Amniotic epithelial cell (primary cell): Measurements from ENCODE around the gene ZAP70.
A peak's percentile ranks its signal among the peaks of the same experiment; 100 is the strongest.
"Not testable (repeated sequence)": the region's sequence is repeated elsewhere in the genome, so short reads cannot be mapped to it uniquely, and the experiment has no call there.

Experiments
- DNase-seq: peaks from one replicate; pipeline ENCODE4 v3.0.0-alpha.2; 2010; ENCODE audit warnings: low read depth

The ZAP70 gene

DNA sequence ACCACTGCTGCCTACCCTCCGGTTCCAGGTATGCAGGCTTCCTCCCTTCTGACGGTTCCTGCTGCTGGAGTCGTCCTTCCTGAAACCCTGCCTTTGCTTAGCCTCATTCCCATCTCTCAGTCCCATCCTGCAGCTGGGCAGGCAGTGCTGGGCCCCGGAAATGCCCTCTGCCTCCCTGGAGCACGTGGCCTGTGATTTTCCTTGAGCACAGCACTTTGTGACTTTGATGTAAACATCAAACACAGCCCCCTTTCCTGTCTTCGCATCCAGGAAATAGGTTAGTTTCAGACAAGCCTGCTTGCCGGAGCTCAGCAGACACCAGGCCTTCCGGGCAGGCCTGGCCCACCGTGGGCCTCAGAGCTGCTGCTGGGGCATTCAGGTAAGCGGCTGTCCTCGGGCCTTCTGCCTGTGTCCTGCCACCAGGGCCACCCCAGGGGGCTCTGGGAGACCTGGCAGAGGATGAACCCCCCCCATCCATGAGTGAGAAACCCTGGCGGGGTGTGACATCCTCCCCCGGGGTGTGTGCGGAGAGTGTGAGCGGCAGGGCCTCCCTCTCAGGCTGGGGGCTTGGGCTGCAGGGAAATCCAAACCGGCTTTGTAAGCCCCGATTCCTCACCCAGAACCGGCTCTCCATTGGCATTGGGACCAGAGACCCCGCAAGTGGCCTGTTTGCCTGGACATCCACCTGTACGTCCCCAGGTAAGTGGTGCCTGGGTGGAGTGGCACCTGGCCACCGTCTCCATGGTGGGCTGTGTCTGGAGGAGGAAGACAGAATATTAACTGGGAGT, at the start of gene ZAP70:
Gene ZAP70 (plus strand): TSS at position 281 of the 788 bp plus-strand sequence. CDS start 10,461 bp downstream, outside the sequence.
- no peak for DNase-seq

DNA sequence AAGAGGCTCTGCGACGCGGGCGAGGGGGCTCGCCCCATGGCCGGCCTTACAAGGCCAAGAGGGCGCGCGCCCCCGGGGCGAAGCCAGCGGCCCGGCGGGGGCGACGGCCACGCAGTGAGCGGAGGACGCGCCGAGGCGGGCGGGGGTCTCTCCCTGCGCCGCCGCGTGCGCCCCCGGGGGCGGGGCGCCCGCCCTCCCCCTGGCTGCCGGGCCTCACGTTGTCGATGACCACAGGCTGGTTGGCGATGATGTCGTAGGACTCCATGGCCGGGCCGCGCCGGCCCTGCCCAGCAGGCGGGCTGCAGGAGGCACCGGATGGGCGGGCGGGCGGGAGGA, 49.8 kb upstream of the ZAP70 start:
- DNase-seq: no peak

DNA sequence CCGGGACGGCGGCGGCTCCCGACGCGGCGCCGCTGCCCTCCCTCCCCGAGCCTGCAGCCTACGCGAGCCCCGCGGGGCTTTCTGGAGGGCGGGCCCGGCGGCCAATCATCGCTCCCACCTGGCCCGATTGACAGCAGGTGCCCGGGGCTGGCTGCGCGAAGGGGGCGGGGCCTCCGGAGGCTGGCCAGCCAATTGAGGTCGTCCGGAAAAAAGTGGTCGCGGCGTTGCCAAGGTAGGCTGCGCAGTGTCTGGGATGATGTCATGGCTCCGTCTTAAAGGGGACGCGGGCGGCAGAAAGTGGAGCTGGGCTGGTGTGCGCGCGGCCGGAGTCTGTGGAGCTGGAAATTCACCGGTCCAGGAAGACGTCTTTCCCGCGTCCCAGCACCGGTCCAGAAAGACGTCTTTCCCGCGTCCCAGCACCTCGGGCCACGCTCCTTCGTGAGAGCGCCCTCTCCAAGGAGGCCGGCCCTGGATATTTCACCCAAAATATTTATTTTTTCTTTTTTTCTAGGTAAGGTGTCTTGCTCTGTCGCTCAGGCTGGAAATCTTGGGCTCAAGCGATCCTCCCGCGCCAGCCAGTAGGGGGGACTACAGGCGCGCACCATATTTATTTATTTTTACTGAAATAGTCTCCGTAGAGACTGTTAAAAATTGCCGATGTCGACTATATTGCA, 49.3 kb upstream of the ZAP70 start, which contains the start of gene ACTR1B:
Gene ACTR1B (minus strand): TSS at position 83 of the 674 bp plus-strand sequence. CDS start 154 bp downstream, outside the sequence.
- DNase-seq: peak; percentile 98

DNA sequence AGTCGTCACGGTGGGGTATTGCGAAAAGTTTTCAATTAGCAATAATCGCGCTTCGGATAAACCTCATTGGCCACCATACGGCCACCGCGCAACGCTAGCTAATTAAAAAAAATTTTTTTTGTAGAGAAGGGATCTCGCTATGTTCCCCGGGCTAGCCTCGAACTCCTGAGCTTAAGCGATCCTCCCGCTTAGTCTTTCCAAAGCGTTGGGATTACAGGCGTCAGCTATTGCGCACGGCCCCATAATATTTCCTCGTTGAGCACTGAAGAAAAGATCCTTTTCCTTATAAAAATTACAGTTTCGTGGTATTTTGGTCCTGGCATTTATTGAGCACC, 48.8 kb upstream of the ZAP70 start:
- DNase-seq: no peak

DNA sequence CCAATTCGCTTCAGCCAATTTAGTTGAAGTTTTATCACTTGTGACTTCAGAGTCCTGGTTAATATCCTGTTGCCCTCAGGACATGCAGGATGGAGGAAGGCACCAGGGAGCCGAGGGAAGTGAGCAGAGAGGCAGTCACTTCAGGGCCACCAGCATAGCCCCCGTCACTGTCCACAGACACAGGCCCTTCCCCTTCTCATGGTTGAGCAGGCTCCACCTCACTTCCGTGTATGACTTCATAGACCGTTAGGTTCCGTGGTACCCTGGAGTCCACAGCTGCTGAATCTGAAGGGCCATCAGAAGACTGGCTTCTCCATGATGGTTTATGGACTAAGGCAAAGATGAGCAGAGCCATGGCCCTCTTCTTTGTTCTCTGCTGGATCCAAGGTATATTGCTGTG, 43.9 kb upstream of the ZAP70 start, which contains the start of gene C2orf92:
Gene C2orf92 (plus strand): TSS at position 266 of the 400 bp plus-strand sequence. CDS start 76 bp downstream, at position 342.
- DNase-seq: no peak

DNA sequence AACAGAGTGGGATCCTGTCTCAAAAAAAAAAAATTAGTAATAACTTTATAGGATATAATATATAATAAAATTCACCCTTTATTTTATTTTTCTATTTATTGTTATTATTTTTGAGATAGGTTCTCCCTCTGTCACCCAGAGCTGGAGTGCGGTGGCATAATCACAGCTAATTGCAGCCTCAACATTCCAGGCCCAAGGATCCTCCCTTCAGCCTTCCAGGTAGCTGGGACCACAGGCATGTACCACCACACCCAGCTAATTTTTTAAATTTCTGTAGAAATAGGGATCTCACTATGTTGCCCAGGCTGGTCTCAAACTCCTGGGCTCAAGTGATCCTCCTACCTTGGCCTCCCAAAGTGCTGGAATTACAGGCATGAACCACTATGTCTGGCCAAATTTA, 42.9 kb upstream of the ZAP70 start:
- no peak for DNase-seq

DNA sequence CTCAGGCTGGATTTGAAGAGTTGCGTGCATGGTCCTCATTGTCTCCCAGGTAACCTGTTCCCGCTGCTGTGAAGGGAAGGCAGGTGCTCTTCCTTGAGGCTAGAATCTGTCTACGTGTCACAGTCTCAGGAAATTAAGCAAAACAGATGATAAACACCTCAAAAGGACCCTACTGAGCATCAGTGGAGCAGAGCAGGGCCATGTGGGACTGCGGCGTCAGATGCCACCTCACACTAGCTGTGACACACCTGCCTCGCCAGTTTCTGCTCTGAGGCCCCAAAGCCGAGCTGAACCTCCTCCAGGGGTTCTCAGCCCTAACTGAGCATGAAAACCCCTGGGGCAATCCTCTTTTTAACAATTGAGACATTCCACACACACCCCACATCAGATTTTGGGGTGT, 41.9 kb upstream of the ZAP70 start:
- no peak for DNase-seq

DNA sequence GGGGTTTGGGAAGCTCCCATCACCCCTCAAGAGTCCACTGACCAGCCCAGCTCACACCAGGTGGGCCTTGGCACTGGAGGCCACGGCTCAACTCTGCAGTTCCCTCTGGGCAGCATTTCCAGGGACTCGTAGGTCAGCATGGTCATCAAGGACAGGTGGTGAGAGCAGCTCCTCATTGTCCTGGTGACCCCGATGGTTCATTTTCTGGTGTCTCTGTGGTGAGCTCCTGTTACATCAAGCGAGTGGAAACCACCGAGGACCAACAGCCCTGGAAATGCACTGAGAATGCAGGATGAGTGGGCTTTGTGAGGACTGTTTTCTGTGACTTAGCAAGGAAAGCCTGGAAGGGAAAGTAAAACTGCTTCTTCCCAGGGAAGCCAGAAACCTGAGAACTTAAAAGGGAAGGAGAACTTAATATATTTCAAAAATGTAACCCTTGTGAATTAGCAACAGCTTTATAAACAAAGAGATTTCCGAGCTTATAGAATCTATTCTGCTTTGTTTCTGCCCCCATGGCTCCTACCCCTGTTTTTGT, 40.7 kb upstream of the ZAP70 start:
- not testable (repeated sequence) for DNase-seq

DNA sequence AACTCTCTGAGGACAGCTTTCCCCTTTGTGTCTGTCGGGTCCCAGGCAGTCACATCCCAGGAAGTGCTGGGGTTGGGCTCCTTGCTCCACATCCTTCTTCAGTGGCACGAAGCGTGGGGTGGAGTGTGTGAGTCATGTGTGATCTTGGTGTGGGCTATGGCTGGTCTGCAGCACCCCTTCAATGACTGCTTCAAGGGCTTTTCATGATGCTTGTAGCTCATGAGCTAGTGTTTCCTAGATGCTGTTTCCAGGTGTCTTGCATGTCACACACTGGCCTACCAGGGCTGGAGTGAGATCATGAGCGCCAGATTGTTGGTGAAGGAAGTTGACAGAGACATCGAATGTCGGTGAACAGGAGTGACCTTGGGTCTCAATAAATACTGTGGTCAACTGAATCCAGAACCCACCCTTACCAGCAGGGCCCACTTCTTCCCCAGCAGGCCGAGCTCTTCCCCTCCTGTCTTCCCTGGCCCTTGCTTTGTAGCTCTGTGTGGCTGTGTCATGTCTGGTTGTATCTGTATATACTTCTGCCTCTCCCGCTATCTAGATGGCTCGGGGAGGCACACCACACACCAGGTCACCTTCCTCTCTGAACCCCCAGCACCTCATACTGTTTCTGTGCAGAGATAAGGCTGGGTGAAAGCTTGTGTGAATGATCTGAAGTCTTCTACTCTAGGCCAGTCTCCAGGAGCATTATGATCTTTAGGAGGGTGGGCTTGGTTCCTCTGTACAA, 40.0 kb upstream of the ZAP70 start:
- DNase-seq: no peak

DNA sequence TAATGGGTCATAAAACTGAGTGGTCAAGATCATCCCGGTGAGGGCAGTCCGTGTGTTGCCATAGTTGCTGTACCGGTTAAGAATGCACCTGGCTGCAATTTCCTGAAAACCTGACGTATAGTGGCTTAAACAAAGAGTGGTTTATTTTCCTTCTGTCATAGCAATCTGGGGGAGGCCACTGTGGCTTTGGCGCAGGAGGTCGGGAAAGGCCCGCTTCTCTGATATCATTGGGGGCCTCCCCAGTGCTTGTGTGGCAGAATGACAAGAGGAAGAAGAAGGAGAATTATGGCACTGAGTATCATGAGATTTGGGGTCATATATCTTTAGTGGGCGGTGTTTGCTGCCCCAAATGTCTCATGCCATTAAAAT, 39.5 kb upstream of the ZAP70 start:
- DNase-seq: no peak

DNA sequence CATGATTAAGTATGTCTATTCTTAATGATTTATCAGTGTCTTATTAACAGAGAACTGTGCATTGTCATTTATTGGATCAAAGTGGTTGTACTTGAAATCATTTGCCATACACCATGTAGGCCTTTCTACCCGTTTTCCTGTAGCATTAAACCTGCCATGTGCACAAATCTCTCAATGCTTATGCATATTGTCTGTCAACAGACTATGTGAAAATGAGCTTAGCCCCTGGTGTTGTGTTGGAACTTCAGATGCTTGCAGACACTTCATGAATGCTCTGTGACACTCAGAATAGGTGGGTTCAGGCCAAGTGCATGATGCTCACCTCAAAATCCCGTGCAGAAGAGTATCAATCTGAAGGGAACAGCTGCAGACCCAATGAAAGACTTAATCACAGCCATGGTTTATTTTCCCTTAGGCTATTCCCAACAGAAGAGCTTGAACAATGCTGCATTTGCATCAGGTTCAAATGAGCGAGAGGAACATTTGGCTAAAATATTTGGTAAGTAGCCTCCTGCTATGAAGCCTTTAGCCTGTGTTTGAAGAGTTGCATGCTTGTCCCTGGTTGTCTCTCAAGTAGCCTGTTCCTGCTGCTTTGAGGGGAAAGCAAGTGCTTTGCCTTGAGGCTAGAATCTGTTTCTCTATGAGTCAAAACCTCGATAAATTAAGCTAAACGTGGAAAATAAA, 37.8 kb upstream of the ZAP70 start:
- no peak for DNase-seq

DNA sequence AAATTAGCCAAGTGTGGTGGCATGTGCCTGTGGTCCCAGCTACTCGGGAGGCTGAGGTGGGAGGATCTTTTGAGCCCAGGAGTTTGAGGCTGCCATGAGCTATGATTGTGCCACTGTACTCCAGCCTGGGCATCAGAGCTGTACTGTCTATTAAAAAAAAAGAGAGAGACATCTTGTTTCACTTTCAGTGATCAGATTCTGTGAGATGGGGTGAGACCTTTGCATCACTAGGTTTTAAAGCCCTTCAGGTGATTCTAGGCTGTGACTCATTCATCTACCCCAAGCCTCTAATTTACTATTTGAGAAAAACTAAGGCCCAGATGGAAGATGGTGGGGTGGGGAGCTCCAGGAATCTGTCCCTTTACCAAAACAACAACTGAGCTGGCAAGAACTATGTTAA, 36.8 kb upstream of the ZAP70 start:
- no peak for DNase-seq

DNA sequence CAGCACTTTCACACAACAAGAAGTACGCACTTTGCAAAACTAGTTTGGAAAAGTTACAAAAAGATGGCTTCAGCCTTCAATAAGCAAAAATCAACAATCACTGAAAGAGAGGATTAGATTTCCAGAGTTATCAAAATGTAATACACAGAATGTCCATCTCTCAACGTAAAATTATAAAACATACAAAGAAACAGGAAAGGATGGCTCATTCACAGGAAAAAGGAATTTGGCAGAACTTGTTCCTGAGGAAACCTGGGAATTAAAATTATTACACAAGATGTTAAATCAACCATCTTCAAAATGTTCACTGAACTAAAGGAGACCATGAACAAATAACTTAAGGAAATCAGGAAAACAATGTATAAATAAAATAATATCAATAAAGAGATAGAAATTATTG, 35.9 kb upstream of the ZAP70 start:
- no peak for DNase-seq

DNA sequence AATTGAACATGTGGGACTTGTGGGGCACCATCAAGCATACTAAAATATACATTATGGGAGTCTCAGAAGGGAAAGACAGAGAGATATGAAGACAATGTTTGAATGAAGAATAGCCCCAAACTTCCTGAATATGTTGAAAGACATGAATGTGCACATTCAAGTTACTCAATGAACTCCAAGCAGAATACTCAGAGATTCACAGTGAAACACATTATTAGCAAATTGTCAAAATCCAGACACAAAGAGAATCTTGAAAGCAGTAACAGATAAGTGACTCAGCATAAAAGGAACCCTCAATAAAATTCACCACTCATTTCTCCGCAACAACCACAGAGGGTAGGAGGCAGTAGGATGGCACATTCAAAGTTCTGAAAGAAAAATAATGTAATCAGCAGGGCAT, 35.1 kb upstream of the ZAP70 start:
- peak; percentile 25 for DNase-seq

DNA sequence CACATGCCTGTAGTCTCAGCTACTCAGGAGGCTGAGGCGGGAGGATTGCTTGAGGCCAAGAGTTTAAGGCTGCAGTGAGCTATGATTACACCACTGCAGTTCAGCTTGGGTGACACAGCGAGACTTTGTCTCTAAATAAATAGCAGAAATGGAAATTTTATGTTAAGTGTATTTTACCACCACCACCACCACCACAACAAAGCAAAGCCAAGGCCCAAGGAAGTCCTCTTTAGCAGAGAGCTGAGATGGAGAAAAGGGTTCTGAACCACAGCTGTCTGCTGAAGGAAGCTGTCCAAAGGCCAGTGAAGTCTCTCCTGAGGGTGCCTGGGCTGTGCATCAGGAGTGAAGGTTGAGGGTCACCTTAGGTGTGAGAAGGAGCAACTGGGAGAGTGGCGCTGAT, 26.1 kb upstream of the ZAP70 start:
- not testable (repeated sequence) for DNase-seq

DNA sequence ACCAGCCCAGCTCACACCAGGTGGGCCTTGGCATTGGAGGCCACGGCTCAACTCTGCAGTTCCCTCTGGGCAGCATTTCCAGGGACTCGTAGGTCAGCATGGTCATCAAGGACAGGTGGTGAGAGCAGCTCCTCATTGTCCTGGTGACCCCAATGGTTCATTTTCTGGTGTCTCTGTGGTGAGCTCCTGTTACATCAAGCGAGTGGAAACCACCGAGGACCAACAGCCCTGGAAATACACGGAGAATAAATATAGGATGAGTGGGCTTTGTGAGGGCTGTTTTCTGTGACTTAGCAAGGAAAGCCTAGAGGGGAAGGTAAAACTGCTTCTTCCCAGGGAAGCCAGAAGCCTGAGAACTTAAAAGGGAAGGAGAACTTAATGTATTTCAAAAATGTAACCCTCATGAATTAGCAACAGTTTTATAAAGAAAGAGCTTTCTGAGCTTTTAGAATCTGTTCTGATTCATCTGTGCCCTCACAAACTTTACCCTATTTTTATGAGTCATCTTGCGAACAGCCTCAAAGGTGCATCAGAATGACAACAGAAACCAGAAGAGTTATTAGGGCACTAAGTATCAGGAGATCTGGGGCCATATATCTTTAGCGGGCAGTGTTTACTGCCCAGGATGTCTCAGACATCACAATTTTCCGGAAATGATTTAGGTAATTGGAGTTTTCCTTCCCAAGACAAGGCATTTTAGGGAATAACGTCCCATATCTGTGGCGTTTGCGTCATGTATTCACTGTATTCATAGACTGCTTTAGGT, 25.1 kb upstream of the ZAP70 start:
- peak; percentile 24 for DNase-seq

DNA sequence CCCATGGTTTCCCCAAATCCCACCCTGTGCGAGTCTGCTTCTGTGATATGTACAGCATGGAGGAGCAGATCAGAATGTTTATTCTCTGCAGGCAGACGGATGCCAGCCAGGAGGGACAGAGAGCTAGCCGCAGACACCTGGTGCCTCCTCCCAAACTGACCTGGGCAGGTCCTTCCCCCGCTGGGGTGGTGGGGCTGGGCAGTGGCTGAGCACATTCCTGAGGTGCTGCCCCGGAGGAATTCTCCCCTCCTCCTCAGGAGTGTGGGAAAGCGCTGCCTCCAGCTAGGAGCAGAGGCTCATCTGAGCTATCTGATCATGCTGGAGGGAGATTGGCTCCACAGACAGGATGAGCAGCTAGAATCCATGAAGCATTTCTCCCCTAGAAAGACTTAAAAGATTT, 22.2 kb upstream of the ZAP70 start:
- DNase-seq: no peak

DNA sequence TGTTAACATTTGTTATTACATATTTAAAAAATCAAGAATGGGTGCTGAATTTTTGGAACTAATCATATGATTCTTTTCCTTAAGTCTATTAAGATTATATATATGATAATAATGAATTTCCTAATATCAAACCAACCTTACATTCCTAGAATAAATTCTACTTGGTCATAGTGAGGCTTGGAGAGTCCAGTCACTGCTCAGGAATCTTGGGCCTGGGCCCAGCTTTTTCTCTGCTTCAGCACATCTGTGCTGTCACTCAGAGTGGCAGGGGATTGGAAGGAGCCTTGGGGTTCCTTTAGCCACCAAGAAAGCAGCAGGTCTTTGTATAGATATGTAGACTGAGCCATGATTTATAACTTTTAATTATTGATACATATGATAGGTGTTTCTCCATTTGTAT, 19.9 kb upstream of the ZAP70 start:
- peak; percentile 39 for DNase-seq

DNA sequence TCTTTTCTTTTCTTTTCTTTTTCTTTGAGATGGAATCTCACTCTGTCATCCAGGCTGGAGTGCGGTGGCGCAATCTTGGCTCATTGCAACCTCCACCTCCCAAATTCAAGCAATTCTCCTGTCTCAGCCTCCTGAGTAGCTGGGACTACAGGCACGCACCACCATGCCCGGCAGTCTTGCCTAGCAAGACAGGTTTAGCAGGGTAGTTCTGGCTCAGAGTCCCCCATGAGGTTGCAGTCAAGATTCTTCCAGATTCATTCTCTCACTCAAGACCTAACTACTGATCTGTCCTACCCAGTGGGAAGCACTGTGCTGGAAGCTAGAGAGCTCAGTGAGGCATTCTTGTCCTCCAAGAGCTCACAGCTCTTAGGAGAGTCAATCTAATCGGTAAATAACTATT, 17.6 kb upstream of the ZAP70 start:
- DNase-seq: no peak

DNA sequence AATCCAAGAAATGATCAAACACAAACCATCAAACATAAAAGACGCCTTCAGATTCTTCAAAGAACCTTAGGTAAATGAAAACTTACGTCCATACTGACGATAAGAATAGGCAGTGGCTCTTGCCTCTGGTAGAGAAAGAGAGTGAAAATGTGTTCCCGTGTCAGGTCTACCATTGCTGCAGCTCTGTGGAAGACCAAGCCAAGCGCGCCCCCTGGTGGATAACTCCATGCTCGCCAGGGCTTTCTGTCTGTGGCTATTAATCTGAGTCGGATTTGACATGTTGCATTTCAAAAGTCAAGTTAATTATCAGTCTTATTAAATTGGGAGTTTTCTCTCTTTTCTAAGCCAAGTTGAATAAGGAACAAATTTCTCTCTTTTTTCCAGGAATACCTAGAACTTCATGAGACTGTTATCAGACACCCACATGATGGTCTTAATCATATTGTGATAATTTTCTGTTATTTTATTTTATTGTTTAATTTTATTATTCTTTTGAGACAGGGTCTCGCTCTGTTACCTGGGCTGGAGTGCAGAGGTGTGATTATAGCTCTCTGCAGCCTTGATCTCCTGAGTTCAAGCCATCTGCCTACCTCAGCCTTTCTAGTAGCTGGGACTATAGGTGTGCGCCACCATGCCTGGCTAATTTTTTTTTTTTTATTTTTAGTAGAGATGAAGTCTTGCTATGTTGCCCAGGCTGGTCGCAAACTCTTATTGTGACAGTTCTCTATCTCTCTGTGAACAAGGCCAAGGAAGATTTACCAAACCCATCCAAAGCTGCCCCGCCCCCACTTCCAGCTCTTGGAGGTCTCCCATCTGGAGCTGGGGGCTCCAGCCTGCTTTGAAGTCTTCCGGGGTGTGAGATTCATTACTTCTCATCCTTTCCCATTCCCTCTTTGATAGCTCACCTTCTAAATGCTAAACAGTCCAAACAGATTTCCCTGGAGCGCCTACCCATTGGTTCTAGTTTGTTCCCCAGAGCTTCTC, 15.8 kb upstream of the ZAP70 start:
- peak; percentile 67 for DNase-seq
